Gastrocnemius medialis (tissue), 4 donors: ENCODE measurements around the gene SYT1.

Source experiments
- POLR2A ChIP-seq, 2 donors: fragments of 450-650 bp; IDR thresholded peaks; one replicate each; pipeline ENCODE4 v1.6.1; 2017; ENCODE audit warnings: antibody characterized with exemption in 2 of 2, mild to moderate bottlenecking in 2 of 2, moderate library complexity in 2 of 2
- TF ChIP-seq, protein P1 (sequence below), 5 experiments: fragments of 450-650 bp in 3 of 5; fragments of 200-600 bp in 2 of 5; sonication (generic) in 2 of 5; IDR thresholded peaks in 4 of 5; conservative IDR thresholded peaks in 1 of 5; 1 replicate in 4 of 5; 2 replicates in 1 of 5; pipeline ENCODE4 v1.5.1; 2016 to 2019; ENCODE audit warnings: antibody characterized with exemption in 5 of 5, mild to moderate bottlenecking in 3 of 5, moderate library complexity in 3 of 5

DNA sequence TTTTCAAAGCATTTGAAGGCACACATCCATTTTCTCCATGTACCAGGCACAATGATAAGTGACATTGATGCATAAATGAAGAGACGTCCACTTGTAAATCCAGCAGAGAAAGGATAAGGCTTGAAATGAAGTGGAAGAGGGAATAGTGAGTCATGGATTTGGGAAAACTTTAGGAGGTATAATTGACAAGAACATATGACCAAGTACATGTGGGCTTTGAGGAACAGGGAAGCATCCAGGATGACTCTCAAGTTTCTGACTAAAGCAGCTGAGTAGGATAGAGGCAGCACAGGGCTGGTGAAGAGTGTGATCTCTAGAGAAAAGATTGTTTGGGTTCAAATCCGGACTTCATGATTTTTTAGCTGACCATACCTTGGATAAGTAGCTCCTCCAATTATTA is 43.6 kb upstream of the SYT1 start:
- TF ChIP-seq, protein P1, sequence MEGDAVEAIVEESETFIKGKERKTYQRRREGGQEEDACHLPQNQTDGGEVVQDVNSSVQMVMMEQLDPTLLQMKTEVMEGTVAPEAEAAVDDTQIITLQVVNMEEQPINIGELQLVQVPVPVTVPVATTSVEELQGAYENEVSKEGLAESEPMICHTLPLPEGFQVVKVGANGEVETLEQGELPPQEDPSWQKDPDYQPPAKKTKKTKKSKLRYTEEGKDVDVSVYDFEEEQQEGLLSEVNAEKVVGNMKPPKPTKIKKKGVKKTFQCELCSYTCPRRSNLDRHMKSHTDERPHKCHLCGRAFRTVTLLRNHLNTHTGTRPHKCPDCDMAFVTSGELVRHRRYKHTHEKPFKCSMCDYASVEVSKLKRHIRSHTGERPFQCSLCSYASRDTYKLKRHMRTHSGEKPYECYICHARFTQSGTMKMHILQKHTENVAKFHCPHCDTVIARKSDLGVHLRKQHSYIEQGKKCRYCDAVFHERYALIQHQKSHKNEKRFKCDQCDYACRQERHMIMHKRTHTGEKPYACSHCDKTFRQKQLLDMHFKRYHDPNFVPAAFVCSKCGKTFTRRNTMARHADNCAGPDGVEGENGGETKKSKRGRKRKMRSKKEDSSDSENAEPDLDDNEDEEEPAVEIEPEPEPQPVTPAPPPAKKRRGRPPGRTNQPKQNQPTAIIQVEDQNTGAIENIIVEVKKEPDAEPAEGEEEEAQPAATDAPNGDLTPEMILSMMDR (IDR thresholded peaks at IDR 0.05 in 4 of 5, conservative IDR thresholded peaks at IDR 0.05 in 1 of 5) = no peak
- no peak for TF ChIP-seq POLR2A (IDR thresholded peaks at IDR 0.05)
